Measurements from ENCODE around the gene GRM8.

Gene GRM8

GRCh38 chr7:127047521-127047920, 205.2 kb downstream of the GRM8 start:
- ChIA-PET POLR2A (no interaction called here), CTCF (no interaction called here)
- no peak overlapping the region for H3K4me3 ChIP-seq (ENCODE audit: low read depth, low read length)
- no peak for DNase-seq (ENCODE audit: low read depth, low spot score)
- no peak for TF ChIP-seq CTCF (IDR thresholded peaks at IDR 0.05; ENCODE audit: insufficient read depth, low read length, missing control alignments)

GRCh38 chr7:127041689-127042452, 210.9 kb downstream of the GRM8 start:
- no peak overlapping the region for H3K4me3 ChIP-seq (ENCODE audit: low read depth, low read length)
- no peak for TF ChIP-seq CTCF (IDR thresholded peaks at IDR 0.05; ENCODE audit: insufficient read depth, low read length, missing control alignments)
- ChIA-PET POLR2A (no interaction called here), CTCF (no interaction called here)
- DNase-seq (ENCODE audit: low read depth, low spot score), result no peak

GRCh38 chr7:127040042-127040441, 212.7 kb downstream of the GRM8 start:
- POLR2A ChIA-PET, result no interaction called here
- TF ChIP-seq CTCF (IDR thresholded peaks at IDR 0.05; ENCODE audit: insufficient read depth, low read length, missing control alignments), result no peak

GRCh38 chr7:127039541-127039940, 213.2 kb downstream of the GRM8 start:
- CTCF ChIA-PET, result no interaction called here
- no peak for TF ChIP-seq CTCF (IDR thresholded peaks at IDR 0.05; ENCODE audit: insufficient read depth, low read length, missing control alignments)
- no peak overlapping the region for H3K4me3 ChIP-seq (ENCODE audit: low read depth, low read length)
- POLR2A ChIA-PET, result no interaction called here
- DNase-seq (ENCODE audit: low read depth, low spot score), result no peak

More at GRCh38 chr7:127040042-127040441, 212.7 kb downstream of the GRM8 start:
- CTCF ChIA-PET, result no interaction called here
- DNase-seq (ENCODE audit: low read depth, low spot score), result no peak
- no peak overlapping the region for H3K4me3 ChIP-seq (ENCODE audit: low read depth, low read length)

- no peak for DNase-seq (ENCODE audit: low read depth, low spot score)
- no peak for TF ChIP-seq CTCF (IDR thresholded peaks at IDR 0.05; ENCODE audit: insufficient read depth, low read length, missing control alignments)
- no peak overlapping the region for H3K4me3 ChIP-seq (ENCODE audit: low read depth, low read length)
- ChIA-PET POLR2A (no interaction called here), CTCF (no interaction called here)
These were observed 217.4 kb downstream of the GRM8 start for GRCh38 chr7:127035203-127035849.

GRCh38 chr7:127034186-127034806, 218.4 kb downstream of the GRM8 start:
- ChIA-PET CTCF (no interaction called here), POLR2A (no interaction called here)
- no peak for TF ChIP-seq CTCF (IDR thresholded peaks at IDR 0.05; ENCODE audit: insufficient read depth, low read length, missing control alignments)
- no peak for DNase-seq (ENCODE audit: low read depth, low spot score)
- no peak overlapping the region for H3K4me3 ChIP-seq (ENCODE audit: low read depth, low read length)

Measured in AG04449 (cell line).